Lung (tissue), 12 donors: ENCODE data around the gene SMIM12. TPM values are rescaled to one million over a fixed set of nuclear protein-coding genes. Genes with fewer than 3 reads are reported as not detected.

Experiments used
- ATAC-seq: fragments of 200-7000 bp; cut with Tn5 transposase; one replicate; pipeline ENCODE4 v1.9.1; 2020; ENCODE audit warnings: moderate number of reproducible peaks; ENCODE audit not compliant: insufficient read depth, low FRiP score
- DNase-seq, 3 donors: peaks; one replicate each; pipeline ENCODE4 v3.0.0-alpha.2; 2013 to 2017
- H3K27ac ChIP-seq, 2 donors: one replicate each; pipeline ENCODE4 v1.5.1; 2013; ENCODE audit warnings: mild to moderate bottlenecking in 2 of 2, moderate library complexity in 2 of 2, control low read depth in 1 of 2, inconsistent platforms in 1 of 2, low read depth in 1 of 2, low read length in 1 of 2
- H3K27me3 ChIP-seq, 3 donors: one replicate each; pipeline ENCODE4 v1.5.1; 2013; ENCODE audit warnings: low read length in 2 of 3; ENCODE audit not compliant: control insufficient read depth in 3 of 3, insufficient read depth in 3 of 3
- H3K36me3 ChIP-seq, 4 donors: one replicate each; pipeline ENCODE4 v1.5.1; 2013; ENCODE audit warnings: low read length in 4 of 4, mild to moderate bottlenecking in 1 of 4, moderate library complexity in 1 of 4; ENCODE audit not compliant: control insufficient read depth in 4 of 4, insufficient read depth in 4 of 4
- H3K4me1 ChIP-seq, 5 donors: one replicate each; pipeline ENCODE4 v1.5.1; 2013; ENCODE audit warnings: low read length in 5 of 5, mild to moderate bottlenecking in 2 of 5, moderate library complexity in 1 of 5; ENCODE audit not compliant: control insufficient read depth in 5 of 5, insufficient read depth in 5 of 5
- H3K4me3 ChIP-seq: one replicate; pipeline ENCODE4 v1.5.1; 2013; ENCODE audit warnings: mild to moderate bottlenecking, control low read depth, moderate library complexity
- H3K9ac ChIP-seq, 2 donors: one replicate each; pipeline ENCODE4 v1.5.1; 2013; ENCODE audit warnings: low read length in 2 of 2, control low read depth in 1 of 2; ENCODE audit not compliant: insufficient read depth in 1 of 2
- H3K9me3 ChIP-seq, 4 donors: one replicate each; pipeline ENCODE4 v1.5.1; 2013; ENCODE audit warnings: low read length in 3 of 4, mild to moderate bottlenecking in 1 of 4, moderate library complexity in 1 of 4; ENCODE audit not compliant: control insufficient read depth in 4 of 4, insufficient read depth in 3 of 4
- CTCF ChIP-seq: IDR thresholded peaks from 2 replicates; pipeline ENCODE4 v1.5.1; 2012; ENCODE audit warnings: mild to moderate bottlenecking; ENCODE audit errors: control extremely low read depth, extremely low read depth
- WGBS, 2 donors: extraction: QIAGEN DNeasy Blood & Tissue Kit; methylation state at CpG; one replicate each; pipeline ENCODE4 v1.1.7; 2013; 5-methylcytosine and 5-hydroxymethylcytosine counted together
- polyA plus RNA-seq, 2 donors: library from polyadenylated mRNA; stranded (reverse); fragments of 200-250 nt; gene quantifications; one replicate each; pipeline ENCODE4 v1.2.1, GENCODE V29; 2013
- total RNA-seq, 2 donors: library from RNA; depleted of rRNA in 1 of 2; stranded (reverse); fragments of >200 nt in 1 of 2; gene quantifications; one replicate each; pipeline ENCODE4 v1.2.1, GENCODE V29; 2014 to 2021
- donor health status: control.
- donor health status: control.
- donor health status: Bipolar disorder and iron deficiency.
- donor health status: healthy.
- donor health status: DM: yes; HTN: yes; CAD: no.

Gene SMIM12
- total and polyA plus RNA-seq, 4 donors: 17.9 to 67.8 (median 35.1) TPM

DNA sequence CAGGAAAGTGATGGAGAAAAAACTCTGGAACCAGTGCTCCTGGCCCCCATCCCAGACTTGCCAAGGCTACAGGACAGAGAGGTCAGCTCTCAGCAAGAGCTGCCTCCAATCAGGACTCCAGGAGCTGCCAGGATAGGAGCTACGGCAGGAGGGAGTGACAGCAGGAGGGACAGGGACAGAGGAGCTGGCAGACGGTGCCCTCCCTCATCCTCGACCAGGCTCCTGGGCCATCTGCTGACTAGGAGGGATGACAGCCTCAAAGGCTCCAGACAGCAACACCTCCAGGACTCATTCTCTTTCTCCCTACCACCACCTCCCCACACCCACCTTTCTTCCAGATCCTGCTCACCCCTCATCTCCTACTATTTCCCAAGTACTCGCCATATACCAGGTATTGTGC, 47.2 kb upstream of the SMIM12 start:
- DNase-seq: no peak
- Histone ChIP-seq H3K27me3 (peaks cover 0 to 4% (median 3%) of the 10 kb centered on the region in 3 donors), H3K4me1 (no peaks in the 10 kb centered on the region), H3K9ac (no peak overlapping the region), H3K4me3 (no peak overlapping the region), H3K9me3 (no peaks in the 10 kb centered on the region), H3K27ac (no peak overlapping the region), H3K36me3 (no peaks in the 10 kb centered on the region)
- WGBS, 2 donors: 56 to 58% methylated on average over 4 of the region's 4 CpGs
- TF ChIP-seq CTCF: no peak
- no peak for ATAC-seq

GRCh38 chr1:34906222-34906621, 46.7 kb upstream of the SMIM12 start:
- Histone ChIP-seq H3K4me1 (no peaks in the 10 kb centered on the region), H3K4me3 (no peak overlapping the region), H3K9ac (no peak overlapping the region), H3K27ac (no peak overlapping the region), H3K9me3 (no peaks in the 10 kb centered on the region), H3K36me3 (no peaks in the 10 kb centered on the region), H3K27me3 (peaks cover 0 to 4% (median 3%) of the 10 kb centered on the region in 3 donors)
- TF ChIP-seq CTCF: no peak
- WGBS, 2 donors: 87 to 91% methylated on average over 1 of the region's 1 CpG
- no peak for DNase-seq
- no peak for ATAC-seq

- TF ChIP-seq CTCF: no peak
- no peak overlapping the region for H3K9ac ChIP-seq
- H3K4me3 ChIP-seq: no peak overlapping the region
- no peaks in the 10 kb centered on the region for H3K9me3 ChIP-seq
- H3K27ac ChIP-seq: no peak overlapping the region
- no peaks in the 10 kb centered on the region for H3K4me1 ChIP-seq
- ATAC-seq: no peak
- H3K36me3 ChIP-seq: no peaks in the 10 kb centered on the region
- DNase-seq: no peak
- peaks cover 0 to 4% (median 3%) of the 10 kb centered on the region in 3 donors for H3K27me3 ChIP-seq
- WGBS, 2 donors: 80 to 82% methylated on average over 8 to 12 of the region's 12 CpGs
These were observed 45.5 kb upstream of the SMIM12 start for GRCh38 chr1:34905098-34905459.
